CD14-positive monocyte (primary cell): ENCODE data around the gene RBPMS2. TPM values are rescaled to one million over a fixed set of nuclear protein-coding genes. Genes with fewer than 3 reads are reported as not detected.

Experiments
- DNase-seq, 3 donors: peaks; one replicate each; pipeline ENCODE4 v3.0.0-alpha.2; 2011 to 2022
- H2AFZ ChIP-seq: 2 replicates; pipeline ENCODE4 v1.6.0; 2012; ENCODE audit warnings: mild to moderate bottlenecking, low read depth, low read length, inconsistent platforms; ENCODE audit not compliant: insufficient read depth, poor library complexity, severe bottlenecking
- H3K27ac ChIP-seq, 2 donors: 1 replicate in 1 of 2; 2 replicates in 1 of 2; pipeline ENCODE4 v1.5.1; 2012 to 2013; ENCODE audit warnings: low read length in 2 of 2, control low read depth in 1 of 2, inconsistent platforms in 1 of 2, low read depth in 1 of 2, mild to moderate bottlenecking in 1 of 2
- H3K27me3 ChIP-seq, 2 donors: one replicate each; pipeline versions ENCODE4 v1.6.0 to v1.6.1; 2011 to 2013; ENCODE audit warnings: low read length in 2 of 2; ENCODE audit not compliant: control insufficient read depth in 2 of 2, insufficient read depth in 2 of 2
- H3K36me3 ChIP-seq, 2 donors: replicated peaks in 1 of 2; 1 replicate in 1 of 2; 2 replicates in 1 of 2; pipeline versions ENCODE4 v1.5.1 to v1.6.1; 2012 to 2013; ENCODE audit warnings: low read length in 2 of 2, control low read depth in 1 of 2, inconsistent platforms in 1 of 2, mild to moderate bottlenecking in 1 of 2; ENCODE audit not compliant: insufficient read depth in 2 of 2, control insufficient read depth in 1 of 2
- H3K4me1 ChIP-seq, 2 donors: 1 replicate in 1 of 2; 2 replicates in 1 of 2; pipeline versions ENCODE4 v1.5.1 to v1.6.1; 2012 to 2013; ENCODE audit warnings: low read length in 2 of 2, control low read depth in 1 of 2, inconsistent platforms in 1 of 2, mild to moderate bottlenecking in 1 of 2, moderate library complexity in 1 of 2; ENCODE audit not compliant: insufficient read depth in 2 of 2, control insufficient read depth in 1 of 2
- H3K4me2 ChIP-seq: replicated peaks from 2 replicates; pipeline ENCODE3; 2012; ENCODE audit warnings: low read length, moderate library complexity, mild to moderate bottlenecking; ENCODE audit not compliant: poor library complexity, severe bottlenecking; ENCODE audit errors: extremely low read depth
- H3K4me3 ChIP-seq, 3 experiments: fragments of 200-600 bp in 1 of 3; sonication (generic) in 1 of 3; replicated peaks in 1 of 3; 1 replicate in 2 of 3; 2 replicates in 1 of 3; pipeline ENCODE4 v1.5.1; 2011 to 2013; ENCODE audit warnings: low read length in 3 of 3, mild to moderate bottlenecking in 3 of 3, control low read depth in 2 of 3, low read depth in 2 of 3, inconsistent platforms in 1 of 3, moderate library complexity in 1 of 3
- H3K79me2 ChIP-seq: 2 replicates; pipeline ENCODE4 v1.6.0; 2012; ENCODE audit warnings: mild to moderate bottlenecking, control low read depth, inconsistent platforms, low read length, moderate library complexity; ENCODE audit not compliant: insufficient read depth
- H3K9ac ChIP-seq: 2 replicates; pipeline ENCODE4 v1.6.0; 2017; ENCODE audit warnings: low read length, mild to moderate bottlenecking; ENCODE audit not compliant: insufficient read depth, poor library complexity, severe bottlenecking
- H3K9me3 ChIP-seq, 2 donors: replicated peaks in 1 of 2; 1 replicate in 1 of 2; 2 replicates in 1 of 2; pipeline versions ENCODE4 v1.5.1 to v1.6.1; 2012 to 2013; ENCODE audit warnings: low read length in 2 of 2, control low read depth in 1 of 2; ENCODE audit not compliant: control insufficient read depth in 1 of 2, insufficient read depth in 1 of 2
- H4K20me1 ChIP-seq: 2 replicates; pipeline ENCODE4 v1.6.0; 2012; ENCODE audit warnings: mild to moderate bottlenecking, low read length, control low read depth, moderate library complexity; ENCODE audit not compliant: insufficient read depth
- H3K27ac Mint-ChIP-seq, 7 donors: one replicate each; pipeline ENCODE4 v1.8.0; 2020; ENCODE audit warnings: mild to moderate bottlenecking in 7 of 7, mixed read lengths in 7 of 7, moderate library complexity in 6 of 7, inconsistent platforms in 2 of 7
- H3K27me3 Mint-ChIP-seq, 3 donors: one replicate each; pipeline ENCODE4 v1.8.0; 2021 to 2022; ENCODE audit warnings: low read depth in 3 of 3, mild to moderate bottlenecking in 3 of 3, mixed read lengths in 3 of 3, moderate library complexity in 3 of 3, inconsistent platforms in 1 of 3
- H3K36me3 Mint-ChIP-seq, 2 donors: one replicate each; pipeline ENCODE4 v1.8.0; 2020; ENCODE audit warnings: mixed read lengths in 2 of 2, inconsistent platforms in 1 of 2, mild to moderate bottlenecking in 1 of 2
- H3K4me1 Mint-ChIP-seq: one replicate; pipeline ENCODE4 v1.8.0; 2020; ENCODE audit warnings: mild to moderate bottlenecking, mixed read lengths
- H3K4me3 Mint-ChIP-seq, 2 donors: one replicate each; pipeline ENCODE4 v1.8.0; 2020; ENCODE audit warnings: mild to moderate bottlenecking in 2 of 2, mixed read lengths in 2 of 2, moderate library complexity in 1 of 2
- H3K9me3 Mint-ChIP-seq, 7 donors: one replicate each; pipeline ENCODE4 v1.8.0; 2020 to 2022; ENCODE audit warnings: mixed read lengths in 7 of 7, mild to moderate bottlenecking in 6 of 7, moderate library complexity in 6 of 7, inconsistent platforms in 2 of 7
- WGBS: methylation state at CpG from one replicate; pipeline ENCODE4 v1.1.5; 2013; ENCODE audit warnings: missing lambda C conversion rate; ENCODE audit not compliant: insufficient coverage; 5-methylcytosine and 5-hydroxymethylcytosine counted together
- intact Hi-C, 2 donors: fragments of 100-400 bp; cut with micrococcal nuclease; formaldehyde crosslinking; loops; one replicate each; pipeline versions ENCODE4 v1.15.0 to v1.15.1; 2023
- polyA plus RNA-seq, 3 donors: library from polyadenylated mRNA; depleted of rRNA in 1 of 3; unstranded in 2 of 3; stranded (reverse) in 1 of 3; fragments of 300-500 nt in 2 of 3; fragments of >200 nt in 1 of 3; fragmentation: Illumina TruSeq in 2 of 3; gene quantifications; 1 replicate in 2 of 3; 2 replicates in 1 of 3; pipeline ENCODE4 v1.2.3, GENCODE V29; 2012 to 2021
- TF ChIP-seq, protein P1 (sequence below): fragments of 200-600 bp; IDR thresholded peaks from one replicate; pipeline ENCODE4 v1.8.0; 2022; ENCODE audit warnings: antibody characterized with exemption, mild to moderate bottlenecking

Gene RBPMS2
- polyA plus RNA-seq, 3 donors, result not detected

DNA sequence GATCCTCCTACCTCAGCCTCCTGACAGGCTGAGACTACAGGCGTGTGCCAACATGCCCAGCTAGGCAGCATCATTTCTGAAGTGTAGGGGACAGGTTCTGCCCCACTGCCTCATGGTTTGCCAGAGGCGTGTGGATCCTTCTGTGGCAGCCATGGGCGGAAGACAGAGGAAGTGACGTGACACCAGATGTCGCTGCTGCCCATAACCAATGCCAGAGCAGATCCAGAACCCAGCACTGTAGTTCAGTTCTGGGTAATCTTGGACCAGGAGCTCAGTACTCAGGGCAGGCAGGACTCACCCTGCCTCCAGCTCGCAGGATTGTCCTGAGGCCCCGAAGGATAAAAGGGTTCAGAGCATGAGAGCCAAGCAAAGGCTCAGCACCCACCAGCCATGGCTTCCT, 8.2 kb downstream of the RBPMS2 start:
- Histone ChIP-seq H3K36me3 (no peaks in the 10 kb centered on the region), H3K9me3 (no peaks in the 10 kb centered on the region), H3K27ac (no peak overlapping the region), H4K20me1 (no peaks in the 10 kb centered on the region), H3K4me2 (no peak overlapping the region), H3K4me3 (no peak overlapping the region), H3K79me2 (no peaks in the 10 kb centered on the region), H2AFZ (peak overlapping the region; percentile 3), H3K27me3 (peaks cover 2 to 8% of the 10 kb centered on the region in 2 donors), H3K9ac (no peak overlapping the region), H3K4me1 (no peaks in the 10 kb centered on the region)
- H3K9me3 Mint-ChIP-seq, result peaks cover 0 to 3% (median 0%) of the 10 kb centered on the region in 7 donors
- intact Hi-C loops, result no loop called here
- H3K27ac Mint-ChIP-seq, result no peak overlapping the region
- TF ChIP-seq, protein P1, sequence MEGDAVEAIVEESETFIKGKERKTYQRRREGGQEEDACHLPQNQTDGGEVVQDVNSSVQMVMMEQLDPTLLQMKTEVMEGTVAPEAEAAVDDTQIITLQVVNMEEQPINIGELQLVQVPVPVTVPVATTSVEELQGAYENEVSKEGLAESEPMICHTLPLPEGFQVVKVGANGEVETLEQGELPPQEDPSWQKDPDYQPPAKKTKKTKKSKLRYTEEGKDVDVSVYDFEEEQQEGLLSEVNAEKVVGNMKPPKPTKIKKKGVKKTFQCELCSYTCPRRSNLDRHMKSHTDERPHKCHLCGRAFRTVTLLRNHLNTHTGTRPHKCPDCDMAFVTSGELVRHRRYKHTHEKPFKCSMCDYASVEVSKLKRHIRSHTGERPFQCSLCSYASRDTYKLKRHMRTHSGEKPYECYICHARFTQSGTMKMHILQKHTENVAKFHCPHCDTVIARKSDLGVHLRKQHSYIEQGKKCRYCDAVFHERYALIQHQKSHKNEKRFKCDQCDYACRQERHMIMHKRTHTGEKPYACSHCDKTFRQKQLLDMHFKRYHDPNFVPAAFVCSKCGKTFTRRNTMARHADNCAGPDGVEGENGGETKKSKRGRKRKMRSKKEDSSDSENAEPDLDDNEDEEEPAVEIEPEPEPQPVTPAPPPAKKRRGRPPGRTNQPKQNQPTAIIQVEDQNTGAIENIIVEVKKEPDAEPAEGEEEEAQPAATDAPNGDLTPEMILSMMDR, result peak; percentile 19
- no peaks in the 10 kb centered on the region for H3K36me3 Mint-ChIP-seq
- H3K4me1 Mint-ChIP-seq, result no peaks in the 10 kb centered on the region
- WGBS, result 76% methylated on average over 6 of the region's 7 CpGs
- peak; percentile 12 to 19 (median 15) for DNase-seq
- no peak overlapping the region for H3K4me3 Mint-ChIP-seq
- H3K27me3 Mint-ChIP-seq, result peaks cover 13 to 16% (median 15%) of the 10 kb centered on the region in 3 donors

GRCh38 chr15:64766058-64766457, 9.3 kb downstream of the RBPMS2 start:
- Histone ChIP-seq H3K4me1 (no peaks in the 10 kb centered on the region), H3K4me2 (no peak overlapping the region), H3K27ac (no peak overlapping the region), H3K27me3 (peaks cover 0 to 4% of the 10 kb centered on the region in 2 donors), H3K4me3 (no peak overlapping the region), H3K79me2 (no peaks in the 10 kb centered on the region), H4K20me1 (no peaks in the 10 kb centered on the region), H2AFZ (no peak overlapping the region), H3K9me3 (no peaks in the 10 kb centered on the region), H3K9ac (no peak overlapping the region), H3K36me3 (no peaks in the 10 kb centered on the region)
- H3K9me3 Mint-ChIP-seq, result peaks cover 0 to 3% (median 0%) of the 10 kb centered on the region in 7 donors
- H3K4me1 Mint-ChIP-seq, result no peaks in the 10 kb centered on the region
- peaks cover 5 to 9% (median 8%) of the 10 kb centered on the region in 3 donors for H3K27me3 Mint-ChIP-seq
- TF ChIP-seq, protein P1, result no peak
- DNase-seq, result no peak
- no peak overlapping the region for H3K27ac Mint-ChIP-seq
- H3K4me3 Mint-ChIP-seq, result no peak overlapping the region
- intact Hi-C loops, result no loop called here
- WGBS, result 90% methylated on average over 6 of the region's 8 CpGs
- no peaks in the 10 kb centered on the region for H3K36me3 Mint-ChIP-seq
